ENCODE measurements around the gene NAV3.

NAV3 gene

GRCh38 chr12:77983859-77984258, 153.2 kb downstream of the NAV3 start:
- no peak for DNase-seq (ENCODE audit: low read depth)

GRCh38 chr12:77992760-77993159, 162.1 kb downstream of the NAV3 start:
- DNase-seq (ENCODE audit: low read depth) = no peak

- DNase-seq (ENCODE audit: low read depth) = no peak
These were observed 163.0 kb downstream of the NAV3 start for GRCh38 chr12:77993658-77994057.

GRCh38 chr12:77995436-77996167, 164.9 kb downstream of the NAV3 start:
- DNase-seq (ENCODE audit: low read depth) = no peak

GRCh38 chr12:77996670-77997069, 166.0 kb downstream of the NAV3 start:
- DNase-seq (ENCODE audit: low read depth) = no peak

- no peak for DNase-seq (ENCODE audit: low read depth)
These were observed 167.6 kb downstream of the NAV3 start for GRCh38 chr12:77998236-77998786.

- no peak for DNase-seq (ENCODE audit: low read depth)
These were observed 168.5 kb downstream of the NAV3 start for GRCh38 chr12:77999074-77999715.

GRCh38 chr12:78002878-78003277, 172.2 kb downstream of the NAV3 start:
- no peak for DNase-seq (ENCODE audit: low read depth)

- no peak for DNase-seq (ENCODE audit: low read depth)
These were observed 173.8 kb downstream of the NAV3 start for GRCh38 chr12:78004249-78005093.

GRCh38 chr12:78005094-78005492, 174.4 kb downstream of the NAV3 start:
- no peak for DNase-seq (ENCODE audit: low read depth)

- no peak for DNase-seq (ENCODE audit: low read depth)
These were observed 176.5 kb downstream of the NAV3 start for GRCh38 chr12:78007173-78007572.

- DNase-seq (ENCODE audit: low read depth) = no peak
These were observed 178.3 kb downstream of the NAV3 start for GRCh38 chr12:78009031-78009430.

- no peak for DNase-seq (ENCODE audit: low read depth)
These were observed 187.6 kb downstream of the NAV3 start for GRCh38 chr12:78018171-78018910.

- no peak for DNase-seq (ENCODE audit: low read depth)
These were observed 188.2 kb downstream of the NAV3 start for GRCh38 chr12:78018939-78019338.

GRCh38 chr12:78028426-78028825, 197.7 kb downstream of the NAV3 start:
- DNase-seq (ENCODE audit: low read depth) = no peak

GRCh38 chr12:78034025-78034424, 203.3 kb downstream of the NAV3 start:
- DNase-seq (ENCODE audit: low read depth) = no peak

- no peak for DNase-seq (ENCODE audit: low read depth)
These were observed 205.4 kb downstream of the NAV3 start for GRCh38 chr12:78035901-78036606.

- DNase-seq (ENCODE audit: low read depth) = no peak
These were observed 206.2 kb downstream of the NAV3 start for GRCh38 chr12:78036874-78037273.

- no peak for DNase-seq (ENCODE audit: low read depth)
These were observed 207.0 kb downstream of the NAV3 start for GRCh38 chr12:78037707-78038106.

- no peak for DNase-seq (ENCODE audit: low read depth)
These were observed 207.8 kb downstream of the NAV3 start for GRCh38 chr12:78038541-78038940.

- DNase-seq (ENCODE audit: low read depth) = no peak
These were observed 208.3 kb downstream of the NAV3 start for GRCh38 chr12:78038986-78039385.

Data from activated T-cell treated with anti-CD3 and anti-CD28 coated beads for 24 hours (primary cell).